Trophoblast cell (in vitro differentiated cells and primary cell): Measurements from ENCODE around the gene INTS2.

ENCODE experiments used
- DNase-seq, 2 donors: peaks; one replicate each; pipeline ENCODE4 v3.0.0-alpha.2; 2016
- H2AFZ ChIP-seq: 2 replicates; pipeline ENCODE4 v1.6.1; 2013; ENCODE audit warnings: low read length, moderate library complexity, mild to moderate bottlenecking; ENCODE audit not compliant: insufficient read depth, poor library complexity
- H2AK5ac ChIP-seq: 2 replicates; pipeline ENCODE4 v1.6.1; 2013; ENCODE audit warnings: mild to moderate bottlenecking, low read length
- H2BK120ac ChIP-seq: 2 replicates; pipeline ENCODE4 v1.6.1; 2013; ENCODE audit warnings: low read length, mild to moderate bottlenecking, moderate library complexity; ENCODE audit not compliant: insufficient read depth, poor library complexity
- H2BK12ac ChIP-seq: 2 replicates; pipeline ENCODE4 v1.6.1; 2013; ENCODE audit warnings: mild to moderate bottlenecking, low read length, moderate library complexity
- H2BK5ac ChIP-seq: 2 replicates; pipeline ENCODE4 v1.6.1; 2013; ENCODE audit warnings: low read length, low read depth, moderate library complexity, mild to moderate bottlenecking; ENCODE audit not compliant: poor library complexity
- H3K14ac ChIP-seq: 2 replicates; pipeline ENCODE4 v1.6.1; 2013; ENCODE audit warnings: mild to moderate bottlenecking, low read length
- H3K18ac ChIP-seq: 2 replicates; pipeline ENCODE4 v1.6.1; 2013; ENCODE audit warnings: mild to moderate bottlenecking, low read length
- H3K23ac ChIP-seq: 2 replicates; pipeline ENCODE4 v1.6.1; 2013; ENCODE audit warnings: low read length
- H3K27ac ChIP-seq: 2 replicates; pipeline ENCODE4 v1.5.1; 2013; ENCODE audit warnings: low read depth, mild to moderate bottlenecking, inconsistent platforms, low read length, moderate library complexity
- H3K27me3 ChIP-seq: 2 replicates; pipeline ENCODE4 v1.6.1; 2013; ENCODE audit warnings: inconsistent platforms, mild to moderate bottlenecking, low read length, moderate library complexity; ENCODE audit not compliant: insufficient read depth
- H3K36me3 ChIP-seq, 2 experiments: 1 replicate in 1 of 2; 2 replicates in 1 of 2; pipeline ENCODE4 v1.6.1; 2013; ENCODE audit warnings: low read length in 2 of 2, mild to moderate bottlenecking in 2 of 2, moderate library complexity in 1 of 2; ENCODE audit not compliant: insufficient read depth in 2 of 2, control insufficient read depth in 1 of 2
- H3K4ac ChIP-seq: 2 replicates; pipeline ENCODE4 v1.6.1; 2013; ENCODE audit warnings: low read depth, mild to moderate bottlenecking, low read length, moderate library complexity
- H3K4me1 ChIP-seq, 2 experiments: 1 replicate in 1 of 2; 2 replicates in 1 of 2; pipeline ENCODE4 v1.6.1; 2013; ENCODE audit warnings: low read length in 2 of 2, mild to moderate bottlenecking in 2 of 2, moderate library complexity in 1 of 2; ENCODE audit not compliant: insufficient read depth in 2 of 2, control insufficient read depth in 1 of 2
- H3K4me2 ChIP-seq: 2 replicates; pipeline ENCODE4 v1.6.1; 2013; ENCODE audit warnings: inconsistent platforms, mild to moderate bottlenecking, low read length, moderate library complexity
- H3K4me3 ChIP-seq: 2 replicates; pipeline ENCODE4 v1.5.1; 2013; ENCODE audit warnings: mild to moderate bottlenecking, low read depth, low read length, inconsistent platforms
- H3K79me1 ChIP-seq: one replicate; pipeline ENCODE4 v1.6.1; 2013; ENCODE audit warnings: low read length
- H3K79me2 ChIP-seq: 2 replicates; pipeline ENCODE4 v1.6.1; 2013; ENCODE audit warnings: low read length, mild to moderate bottlenecking; ENCODE audit not compliant: control insufficient read depth, insufficient read depth, poor library complexity
- H3K9ac ChIP-seq: 2 replicates; pipeline ENCODE4 v1.6.1; 2013; ENCODE audit warnings: mild to moderate bottlenecking, low read length
- H3K9me3 ChIP-seq: 2 replicates; pipeline ENCODE4 v1.6.1; 2013; ENCODE audit warnings: low read depth, mild to moderate bottlenecking, control low read depth, inconsistent platforms, low read length; ENCODE audit not compliant: insufficient read depth
- H4K12ac ChIP-seq: 2 replicates; pipeline ENCODE4 v1.6.1; 2013; ENCODE audit warnings: low read depth, mild to moderate bottlenecking, low read length, moderate library complexity
- H4K8ac ChIP-seq: 2 replicates; pipeline ENCODE4 v1.6.1; 2013; ENCODE audit warnings: low read depth, mild to moderate bottlenecking, low read length, moderate library complexity
- H4K91ac ChIP-seq: one replicate; pipeline ENCODE4 v1.6.1; 2013; ENCODE audit warnings: low read depth, mild to moderate bottlenecking, low read length, moderate library complexity
- WGBS: extraction: QIAGEN DNeasy Blood & Tissue Kit; methylation state at CpG from one replicate; pipeline ENCODE4 v1.1.7; 2013; ENCODE audit warnings: missing lambda C conversion rate; ENCODE audit not compliant: insufficient read length, insufficient coverage; ENCODE audit errors: extremely low coverage; 5-methylcytosine and 5-hydroxymethylcytosine counted together

Gene INTS2

DNA sequence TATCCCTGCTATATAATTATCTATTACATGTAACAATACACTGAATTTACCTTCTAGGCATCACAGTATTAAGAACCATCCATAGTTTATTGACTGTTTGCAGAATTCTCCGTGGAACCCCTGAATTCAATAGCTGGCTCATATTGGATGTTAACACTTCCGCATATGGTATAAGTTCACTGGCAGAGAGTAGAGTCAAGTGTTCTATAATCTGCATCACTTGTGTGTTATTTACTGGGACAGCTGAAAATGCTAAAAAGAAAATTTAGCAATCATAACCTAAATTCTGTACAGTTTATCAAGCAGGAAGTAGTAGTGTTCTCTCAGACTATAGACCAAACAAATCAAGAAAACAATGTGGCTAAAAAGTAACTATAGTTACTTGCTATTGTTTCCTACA lies 49.9 kb downstream of the INTS2 start:
- Histone ChIP-seq H3K18ac (no peak overlapping the region), H4K12ac (no peak overlapping the region), H2AK5ac (no peak overlapping the region), H3K79me2 (no peaks in the 10 kb centered on the region), H3K9ac (no peak overlapping the region), H2BK120ac (no peak overlapping the region), H4K91ac (no peak overlapping the region), H3K23ac (no peak overlapping the region), H3K4me1 (no peaks in the 10 kb centered on the region), H3K4me3 (no peak overlapping the region), H3K36me3 (peaks cover 9 to 10% of the 10 kb centered on the region in 2 experiments), H3K79me1 (no peaks in the 10 kb centered on the region), H3K14ac (no peak overlapping the region), H3K4ac (no peak overlapping the region), H2BK12ac (no peak overlapping the region), H4K8ac (no peak overlapping the region), H2BK5ac (no peak overlapping the region), H3K27me3 (no peaks in the 10 kb centered on the region), H3K27ac (no peak overlapping the region), H3K9me3 (no peaks in the 10 kb centered on the region), H2AFZ (no peak overlapping the region), H3K4me2 (no peak overlapping the region)
- DNase-seq = no peak
- WGBS = no CpG with 5 or more reads among the region's 2 CpGs

DNA sequence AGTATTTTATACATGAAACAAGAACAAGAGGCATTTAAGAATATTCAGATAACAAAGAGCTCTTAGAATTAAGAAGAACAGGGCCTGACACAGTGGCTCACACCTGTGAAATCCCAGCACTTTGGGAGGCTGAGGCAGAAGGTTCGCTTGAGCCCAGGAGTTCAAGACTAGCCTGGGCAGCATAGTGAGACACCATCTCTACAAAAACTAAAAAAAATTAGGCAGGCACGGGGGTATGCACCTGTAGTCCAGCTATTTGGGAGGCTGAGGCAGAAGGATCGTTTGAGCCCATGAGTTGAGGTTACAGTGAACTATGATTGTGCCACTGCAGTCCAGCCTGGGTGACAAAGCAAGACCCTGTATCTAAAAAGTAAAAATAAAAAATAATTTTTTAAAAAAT lies 52.0 kb downstream of the INTS2 start:
- H3K23ac ChIP-seq = no peak overlapping the region
- no peak overlapping the region for H3K4me3 ChIP-seq
- no peak overlapping the region for H4K8ac ChIP-seq
- no peak overlapping the region for H2BK5ac ChIP-seq
- no CpG with 5 or more reads among the region's 3 CpGs for WGBS
- no peak overlapping the region for H4K12ac ChIP-seq
- H3K9ac ChIP-seq = no peak overlapping the region
- H2AFZ ChIP-seq = no peak overlapping the region
- H3K36me3 ChIP-seq = peaks cover 11 to 13% of the 10 kb centered on the region in 2 experiments
- H3K79me1 ChIP-seq = no peaks in the 10 kb centered on the region
- H3K18ac ChIP-seq = no peak overlapping the region
- H4K91ac ChIP-seq = no peak overlapping the region
- no peaks in the 10 kb centered on the region for H3K4me1 ChIP-seq
- H3K27ac ChIP-seq = no peak overlapping the region
- no peak overlapping the region for H2AK5ac ChIP-seq
- no peak for DNase-seq
- no peaks in the 10 kb centered on the region for H3K27me3 ChIP-seq
- H2BK12ac ChIP-seq = no peak overlapping the region
- H3K14ac ChIP-seq = no peak overlapping the region
- no peak overlapping the region for H3K4ac ChIP-seq
- no peaks in the 10 kb centered on the region for H3K79me2 ChIP-seq
- no peaks in the 10 kb centered on the region for H3K9me3 ChIP-seq
- H2BK120ac ChIP-seq = no peak overlapping the region
- H3K4me2 ChIP-seq = no peak overlapping the region

DNA sequence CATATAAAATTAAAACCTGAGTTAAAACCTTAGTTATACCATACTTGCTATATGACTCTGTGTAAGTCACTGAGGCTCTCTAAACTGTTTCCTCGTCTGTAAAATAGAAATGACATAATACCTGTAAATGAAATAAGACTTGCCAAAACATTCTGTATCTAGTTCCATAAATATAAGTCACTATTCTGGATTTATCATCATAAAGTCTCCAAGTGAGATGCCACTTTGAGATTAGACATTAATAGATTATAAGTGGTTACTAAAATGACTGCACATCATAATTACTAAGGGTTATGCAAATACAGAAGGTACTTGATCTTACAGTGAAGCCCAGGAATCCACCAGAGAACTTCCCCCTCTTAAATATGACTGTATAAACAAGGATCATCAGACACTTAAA lies 52.5 kb downstream of the INTS2 start:
- H3K9me3 ChIP-seq = no peaks in the 10 kb centered on the region
- no peak for DNase-seq
- no peak overlapping the region for H3K27ac ChIP-seq
- H2BK120ac ChIP-seq = no peak overlapping the region
- no CpG with 5 or more reads among the region's 1 CpG for WGBS
- no peak overlapping the region for H4K12ac ChIP-seq
- H4K8ac ChIP-seq = no peak overlapping the region
- H2AFZ ChIP-seq = no peak overlapping the region
- H2BK12ac ChIP-seq = no peak overlapping the region
- no peak overlapping the region for H2AK5ac ChIP-seq
- no peak overlapping the region for H3K14ac ChIP-seq
- no peak overlapping the region for H3K4me2 ChIP-seq
- no peaks in the 10 kb centered on the region for H3K27me3 ChIP-seq
- H2BK5ac ChIP-seq = no peak overlapping the region
- no peak overlapping the region for H3K4ac ChIP-seq
- no peak overlapping the region for H3K18ac ChIP-seq
- no peak overlapping the region for H3K9ac ChIP-seq
- H4K91ac ChIP-seq = no peak overlapping the region
- no peak overlapping the region for H3K23ac ChIP-seq
- H3K79me2 ChIP-seq = no peaks in the 10 kb centered on the region
- no peak overlapping the region for H3K4me3 ChIP-seq
- peaks cover 10 to 13% of the 10 kb centered on the region in 2 experiments for H3K36me3 ChIP-seq
- H3K4me1 ChIP-seq = no peaks in the 10 kb centered on the region
- H3K79me1 ChIP-seq = no peaks in the 10 kb centered on the region

DNA sequence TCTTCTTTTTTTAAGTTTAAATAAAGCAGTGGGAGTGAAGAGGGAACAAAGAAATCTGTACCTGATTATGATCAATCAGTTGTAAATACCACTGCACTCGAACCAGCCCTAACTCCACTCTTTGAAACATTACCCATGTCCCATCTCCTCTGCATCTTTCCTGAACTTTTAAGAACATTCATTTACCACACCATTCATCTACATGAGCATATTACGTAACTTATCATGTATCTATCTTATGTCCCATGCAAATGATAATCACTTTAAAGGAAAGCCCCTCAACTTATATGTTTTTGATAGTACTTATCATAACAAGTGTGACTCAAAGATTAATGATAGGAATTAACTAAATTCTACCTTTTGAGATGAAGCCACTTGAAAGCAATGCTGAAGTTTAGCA lies 53.7 kb downstream of the INTS2 start:
- no peaks in the 10 kb centered on the region for H3K9me3 ChIP-seq
- DNase-seq = no peak
- H3K23ac ChIP-seq = no peak overlapping the region
- no peaks in the 10 kb centered on the region for H3K27me3 ChIP-seq
- H2BK12ac ChIP-seq = no peak overlapping the region
- no peak overlapping the region for H2BK120ac ChIP-seq
- H3K79me1 ChIP-seq = no peaks in the 10 kb centered on the region
- H2AK5ac ChIP-seq = no peak overlapping the region
- no peak overlapping the region for H4K91ac ChIP-seq
- no peak overlapping the region for H3K4me2 ChIP-seq
- H3K9ac ChIP-seq = no peak overlapping the region
- H2AFZ ChIP-seq = no peak overlapping the region
- H3K4me1 ChIP-seq = no peaks in the 10 kb centered on the region
- H2BK5ac ChIP-seq = no peak overlapping the region
- no peak overlapping the region for H4K12ac ChIP-seq
- no peak overlapping the region for H3K18ac ChIP-seq
- H3K36me3 ChIP-seq = peaks cover 5 to 8% of the 10 kb centered on the region in 2 experiments
- H3K4me3 ChIP-seq = no peak overlapping the region
- no peak overlapping the region for H3K14ac ChIP-seq
- H3K27ac ChIP-seq = no peak overlapping the region
- no peak overlapping the region for H3K4ac ChIP-seq
- WGBS = no CpG with 5 or more reads among the region's 2 CpGs
- no peak overlapping the region for H4K8ac ChIP-seq
- H3K79me2 ChIP-seq = no peaks in the 10 kb centered on the region
